Neural progenitor cell (in vitro differentiated cells): Measurements from ENCODE around the gene DNAJA2. TPM values are rescaled to one million over a fixed set of nuclear protein-coding genes. Genes with fewer than 3 reads are reported as not detected.

ENCODE experiments used
- DNase-seq: peaks from one replicate; pipeline ENCODE4 v3.0.0-alpha.2; 2016; ENCODE audit warnings: low spot score
- H2AFZ ChIP-seq: fragments of 200-600 bp; sonication (generic); replicated peaks from 2 replicates; pipeline ENCODE4 v1.6.1; 2016; ENCODE audit warnings: antibody characterized with exemption
- H3F3A ChIP-seq: fragments of 200-600 bp; sonication (generic); 2 replicates; pipeline ENCODE4 v1.6.1; 2016; ENCODE audit warnings: antibody characterized with exemption, low read depth
- H3K27ac ChIP-seq: fragments of 200-600 bp; sonication (generic); 2 replicates; pipeline ENCODE4 v1.5.1; 2016; ENCODE audit warnings: mild to moderate bottlenecking
- H3K27me3 ChIP-seq: fragments of 200-600 bp; sonication (generic); 2 replicates; pipeline ENCODE4 v1.6.1; 2016; ENCODE audit warnings: mild to moderate bottlenecking, moderate library complexity
- H3K36me3 ChIP-seq: fragments of 200-600 bp; sonication (generic); 2 replicates; pipeline ENCODE4 v1.5.1; 2016
- H3K4me1 ChIP-seq: fragments of 200-600 bp; sonication (generic); 2 replicates; pipeline ENCODE4 v1.6.1; 2016; ENCODE audit warnings: mixed run types
- H3K4me2 ChIP-seq: fragments of 200-600 bp; sonication (generic); 2 replicates; pipeline ENCODE4 v1.6.1; 2016
- H3K4me3 ChIP-seq: fragments of 200-600 bp; sonication (generic); 2 replicates; pipeline ENCODE4 v1.5.1; 2016
- H3K79me2 ChIP-seq: fragments of 200-600 bp; sonication (generic); 2 replicates; pipeline ENCODE4 v1.6.1; 2016; ENCODE audit warnings: low read depth
- H3K9ac ChIP-seq: fragments of 200-600 bp; sonication (generic); 2 replicates; pipeline ENCODE4 v1.6.1; 2016
- H3K9me3 ChIP-seq: fragments of 200-600 bp; sonication (generic); 2 replicates; pipeline ENCODE4 v1.5.1; 2016; ENCODE audit warnings: low read depth
- H4K20me1 ChIP-seq: fragments of 200-600 bp; sonication (generic); 2 replicates; pipeline ENCODE4 v1.6.1; 2016; ENCODE audit warnings: low read depth
- H3K27ac Mint-ChIP-seq: 3 replicates; pipeline ENCODE4 v1.8.0; 2021; ENCODE audit warnings: mixed read lengths
- H3K27me3 Mint-ChIP-seq: 2 replicates; pipeline ENCODE4 v1.8.0; 2022; ENCODE audit warnings: low read depth, mild to moderate bottlenecking, inconsistent platforms, moderate library complexity, mixed read lengths; ENCODE audit not compliant: insufficient read depth
- H3K36me3 Mint-ChIP-seq: 3 replicates; pipeline ENCODE4 v1.8.0; 2021; ENCODE audit warnings: mixed read lengths
- H3K4me1 Mint-ChIP-seq: 3 replicates; pipeline ENCODE4 v1.8.0; 2021; ENCODE audit warnings: mixed read lengths
- H3K4me3 Mint-ChIP-seq: 3 replicates; pipeline ENCODE4 v1.8.0; 2021; ENCODE audit warnings: mild to moderate bottlenecking, moderate library complexity, mixed read lengths
- H3K9me3 Mint-ChIP-seq: 3 replicates; pipeline ENCODE4 v1.8.0; 2020; ENCODE audit warnings: mixed read lengths
- CTCF ChIP-seq: fragments of 200-600 bp; sonication (generic); IDR thresholded peaks from 2 replicates; pipeline ENCODE4 v1.5.1; 2017; ENCODE audit warnings: antibody characterized with exemption, mild to moderate bottlenecking
- EZH2 ChIP-seq: fragments of 200-600 bp; sonication (generic); IDR thresholded peaks from 2 replicates; pipeline ENCODE4 v1.6.1; 2017; ENCODE audit warnings: antibody characterized with exemption, mild to moderate bottlenecking, moderate library complexity
- EZH2phosphoT487 ChIP-seq: fragments of 200-600 bp; sonication (generic); IDR thresholded peaks from 2 replicates; pipeline ENCODE4 v1.6.1; 2017; ENCODE audit warnings: antibody characterized with exemption
- total RNA-seq: library from RNA; depleted of rRNA; stranded (reverse); fragments of >200 nt; gene quantifications from 2 replicates; pipeline ENCODE4 v1.2.3, GENCODE V29; 2015; ENCODE audit warnings: low replicate concordance

Gene DNAJA2
- total RNA-seq, 1 donor from 2014 or later, result 113 TPM

- no peaks in the 10 kb centered on the region for H4K20me1 ChIP-seq
- H2AFZ ChIP-seq, result no peak overlapping the region
- H3K4me1 ChIP-seq, result no peaks in the 10 kb centered on the region
- Mint-ChIP-seq H3K27ac (no peak overlapping the region), H3K27me3 (peaks cover under 1% of the 10 kb centered on the region), H3K4me1 (no peaks in the 10 kb centered on the region), H3K9me3 (peaks cover 2% of the 10 kb centered on the region), H3K4me3 (no peak overlapping the region), H3K36me3 (peaks cover under 1% of the 10 kb centered on the region)
- TF ChIP-seq CTCF (no peak), EZH2 (no peak), EZH2phosphoT487 (no peak)
- H3F3A ChIP-seq, result no peaks in the 10 kb centered on the region
- no peaks in the 10 kb centered on the region for H3K27me3 ChIP-seq
- H3K27ac ChIP-seq, result no peak overlapping the region
- H3K4me2 ChIP-seq, result no peak overlapping the region
- H3K9ac ChIP-seq, result no peak overlapping the region
- no peaks in the 10 kb centered on the region for H3K79me2 ChIP-seq
- no peaks in the 10 kb centered on the region for H3K9me3 ChIP-seq
- H3K36me3 ChIP-seq, result no peaks in the 10 kb centered on the region
- H3K4me3 ChIP-seq, result no peak overlapping the region
- DNase-seq, result no peak
Observed at GRCh38 chr16:46986438-46986837, 13.0 kb upstream of the DNAJA2 start.

GRCh38 chr16:46982335-46982734, 8.9 kb upstream of the DNAJA2 start:
- Histone ChIP-seq H3K27me3 (no peaks in the 10 kb centered on the region), H3K4me2 (no peak overlapping the region), H3K27ac (no peak overlapping the region), H3K4me3 (no peak overlapping the region), H2AFZ (no peak overlapping the region), H3K9me3 (no peaks in the 10 kb centered on the region), H3K36me3 (no peaks in the 10 kb centered on the region), H3K9ac (no peak overlapping the region), H3K4me1 (no peaks in the 10 kb centered on the region), H3F3A (no peaks in the 10 kb centered on the region), H4K20me1 (no peaks in the 10 kb centered on the region), H3K79me2 (no peaks in the 10 kb centered on the region)
- no peaks in the 10 kb centered on the region for H3K27me3 Mint-ChIP-seq
- no peak overlapping the region for H3K27ac Mint-ChIP-seq
- DNase-seq, result no peak
- H3K4me1 Mint-ChIP-seq, result no peaks in the 10 kb centered on the region
- no peaks in the 10 kb centered on the region for H3K36me3 Mint-ChIP-seq
- H3K4me3 Mint-ChIP-seq, result no peak overlapping the region
- no peaks in the 10 kb centered on the region for H3K9me3 Mint-ChIP-seq
- TF ChIP-seq CTCF (no peak), EZH2phosphoT487 (no peak), EZH2 (no peak)

GRCh38 chr16:46980926-46981325, 7.5 kb upstream of the DNAJA2 start:
- Mint-ChIP-seq H3K27me3 (no peaks in the 10 kb centered on the region), H3K4me1 (no peaks in the 10 kb centered on the region)
- H3K27ac ChIP-seq, result no peak overlapping the region

More at GRCh38 chr16:46980926-46981325, 7.5 kb upstream of the DNAJA2 start:
- Histone ChIP-seq H3K36me3 (no peaks in the 10 kb centered on the region), H3K4me2 (no peak overlapping the region), H3K9ac (no peak overlapping the region), H3K27me3 (no peaks in the 10 kb centered on the region), H3F3A (no peaks in the 10 kb centered on the region), H3K4me1 (no peaks in the 10 kb centered on the region), H4K20me1 (no peaks in the 10 kb centered on the region), H3K9me3 (no peaks in the 10 kb centered on the region), H3K79me2 (no peaks in the 10 kb centered on the region), H3K4me3 (no peak overlapping the region), H2AFZ (no peak overlapping the region)
- TF ChIP-seq EZH2, result no peak
- no peak for TF ChIP-seq EZH2phosphoT487
- no peak for TF ChIP-seq CTCF
- Mint-ChIP-seq H3K27ac (no peak overlapping the region), H3K36me3 (no peaks in the 10 kb centered on the region), H3K9me3 (no peaks in the 10 kb centered on the region), H3K4me3 (no peak overlapping the region)
- DNase-seq, result no peak
